HCT116 (cell line): Measurements from ENCODE around the gene ATXN1. TPM values are rescaled to one million over a fixed set of nuclear protein-coding genes. Genes with fewer than 3 reads are reported as not detected.

Experiments used
- ATAC-seq: fragments of 200-7000 bp; cut with Tn5 transposase; 2 replicates; pipeline ENCODE4 v1.9.1; 2020; ENCODE audit warnings: mild to moderate bottlenecking, moderate library complexity
- BruUV-seq: library from RNA; stranded (reverse); fragments of 400-500 nt; replicated peaks from 2 replicates; lab custom pipeline; 2021; lab: Mats Ljungman, UMichigan
- CTCF ChIA-PET: fragments of 300-600 bp; sonication (Branson Sonifier 250); formaldehyde crosslinking; loops from one replicate; lab custom pipeline; 2021; ENCODE audit warnings: antibody characterized with exemption; lab: Charles Lee
- POLR2A ChIA-PET: fragments of 300-600, 350-600 bp; sonication (Branson Sonifier 250); formaldehyde crosslinking; loops from one replicate; lab custom pipeline; 2021; ENCODE audit warnings: antibody characterized with exemption; lab: Charles Lee
- RAD21 ChIA-PET, 2 experiments: fragments of 300-600 bp; sonication (Branson Sonifier 250); formaldehyde crosslinking; loops; one replicate each; lab custom pipeline; 2023; ENCODE audit warnings: low total read pairs in 2 of 2; ENCODE audit not compliant: uncharacterized antibody in 2 of 2, unreplicated experiment in 2 of 2, low non-redundant PET in 1 of 2; lab: Charles Lee
- DNase-seq: peaks from one replicate; pipeline ENCODE4 v3.0.0-alpha.2; 2010; ENCODE audit warnings: low read depth, low spot score
- H2AFZ ChIP-seq: fragments of 200-600 bp; shearing (Covaris generic), sonication (generic); 2 replicates; pipeline ENCODE4 v1.6.1; 2017; ENCODE audit warnings: low read depth, mixed run types, mixed read lengths, antibody characterized with exemption, low read length; ENCODE audit not compliant: poor library complexity, severe bottlenecking
- H3K27ac ChIP-seq: 2 replicates; pipeline ENCODE4 v1.5.1; 2012; ENCODE audit warnings: low read depth, low read length
- H3K27me3 ChIP-seq: fragments of 200-600 bp; sonication (generic); 2 replicates; pipeline ENCODE4 v1.6.1; 2016; ENCODE audit warnings: mixed run types, low read length, mixed read lengths; ENCODE audit not compliant: insufficient read depth
- H3K36me3 ChIP-seq, 2 experiments: fragments of 200-500 bp in 1 of 2; fragments of 200-600 bp in 1 of 2; sonication (Bioruptor generic) in 1 of 2; sonication (generic) in 1 of 2; 2 replicates each; pipeline versions ENCODE4 v1.5.1 to v1.6.1; 2014 to 2016; ENCODE audit warnings: low read length in 2 of 2, inconsistent platforms in 1 of 2, mixed read lengths in 1 of 2, mixed run types in 1 of 2; ENCODE audit not compliant: insufficient read depth in 2 of 2, control insufficient read depth in 1 of 2
- H3K4me1 ChIP-seq, 2 experiments: fragments of 200-600 bp in 1 of 2; sonication (generic) in 1 of 2; 2 replicates each; pipeline versions ENCODE4 v1.5.1 to v1.6.1; 2012 to 2017; ENCODE audit warnings: low read length in 2 of 2, inconsistent platforms in 1 of 2, mild to moderate bottlenecking in 1 of 2, mixed read lengths in 1 of 2, mixed run types in 1 of 2, moderate library complexity in 1 of 2; ENCODE audit not compliant: insufficient read depth in 2 of 2, control insufficient read depth in 1 of 2
- H3K4me2 ChIP-seq: fragments of 200-600 bp; sonication (generic); 2 replicates; pipeline ENCODE4 v1.6.1; 2017; ENCODE audit warnings: mixed run types, low read length, mixed read lengths
- H3K4me3 ChIP-seq, 2 experiments: fragments of 200-600 bp in 1 of 2; sonication (generic) in 1 of 2; replicated peaks in 1 of 2; 2 replicates each; pipeline ENCODE4 v1.5.1; 2011 to 2016; ENCODE audit warnings: low read length in 2 of 2, control low read depth in 1 of 2, low read depth in 1 of 2, mild to moderate bottlenecking in 1 of 2, mixed read lengths in 1 of 2, mixed run types in 1 of 2
- H3K79me2 ChIP-seq: fragments of 200-600 bp; sonication (generic); 2 replicates; pipeline ENCODE4 v1.6.1; 2017; ENCODE audit warnings: mild to moderate bottlenecking, mixed run types, low read length, moderate library complexity, mixed read lengths; ENCODE audit not compliant: insufficient read depth
- H3K9ac ChIP-seq: fragments of 200-600 bp; sonication (generic); 2 replicates; pipeline ENCODE4 v1.6.1; 2016; ENCODE audit warnings: low read length, mixed read lengths
- H3K9me2 ChIP-seq: fragments of 200-600 bp; sonication (generic), shearing (Covaris generic); 2 replicates; pipeline ENCODE4 v1.6.1; 2017; ENCODE audit warnings: mixed run types, mild to moderate bottlenecking, moderate library complexity; ENCODE audit not compliant: insufficient read depth
- H3K9me3 ChIP-seq, 2 experiments: fragments of 200-500 bp in 1 of 2; fragments of 200-600 bp in 1 of 2; sonication (Bioruptor generic) in 1 of 2; sonication (generic) in 1 of 2; 2 replicates each; pipeline ENCODE4 v1.6.1; 2014 to 2017; ENCODE audit warnings: low read length in 2 of 2, mixed read lengths in 2 of 2, inconsistent platforms in 1 of 2, low read depth in 1 of 2, mild to moderate bottlenecking in 1 of 2, mixed run types in 1 of 2, moderate library complexity in 1 of 2; ENCODE audit not compliant: control insufficient read depth in 1 of 2, insufficient read depth in 1 of 2
- H4K20me1 ChIP-seq: fragments of 200-600 bp; sonication (generic), shearing (Covaris generic); 2 replicates; pipeline ENCODE4 v1.6.1; 2017; ENCODE audit warnings: mixed run types, mild to moderate bottlenecking, moderate library complexity; ENCODE audit not compliant: insufficient read depth
- CBX3 ChIP-seq: IDR thresholded peaks from 2 replicates; pipeline ENCODE4 v1.6.1; 2012; ENCODE audit warnings: low read depth
- CEBPB ChIP-seq: IDR thresholded peaks from 2 replicates; pipeline ENCODE4 v1.6.1; 2012; ENCODE audit warnings: low read depth
- ELF1 ChIP-seq: IDR thresholded peaks from 2 replicates; pipeline ENCODE4 v1.6.1; 2012; ENCODE audit warnings: low read depth, borderline replicate concordance
- JUND ChIP-seq: IDR thresholded peaks from 2 replicates; pipeline ENCODE4 v1.6.1; 2012
- SIN3A ChIP-seq: IDR thresholded peaks from 2 replicates; pipeline ENCODE4 v1.6.1; 2012; ENCODE audit warnings: low read depth
- SP1 ChIP-seq: IDR thresholded peaks from 2 replicates; pipeline ENCODE4 v1.6.1; 2012; ENCODE audit warnings: low read depth
- YY1 ChIP-seq: IDR thresholded peaks from 2 replicates; pipeline ENCODE4 v1.6.1; 2011; ENCODE audit warnings: low read length, low read depth, moderate library complexity, mild to moderate bottlenecking; ENCODE audit not compliant: insufficient replicate concordance; ENCODE audit errors: extremely low read depth
- ZFX ChIP-seq: fragments of 450-650 bp; IDR thresholded peaks from 2 replicates; pipeline ENCODE4 v1.6.1; 2017
- intact Hi-C: fragments of 100-400 bp; cut with micrococcal nuclease; formaldehyde crosslinking; loops from 2 replicates; pipeline ENCODE4 v1.10.0; 2022
- total RNA-seq: library from RNA; stranded (reverse); gene quantifications from one replicate; pipeline ENCODE4 v1.2.1, GENCODE V29; 2021; ENCODE audit not compliant: unreplicated experiment
- TF ChIP-seq, protein P1 (sequence below): IDR thresholded peaks from 2 replicates; pipeline ENCODE4 v1.6.1; 2011; ENCODE audit warnings: mild to moderate bottlenecking, low read length, moderate library complexity; ENCODE audit not compliant: insufficient replicate concordance; ENCODE audit errors: extremely low read depth
- TF ChIP-seq, protein P2 (sequence below), 3 experiments: fragments of 200-600 bp in 1 of 3; sonication (generic) in 1 of 3; IDR thresholded peaks in 2 of 3; conservative IDR thresholded peaks in 1 of 3; 2 replicates each; pipeline ENCODE4 v1.5.1; 2012 to 2017; ENCODE audit warnings: low read depth in 2 of 3, low read length in 2 of 3, antibody characterized with exemption in 1 of 3, borderline replicate concordance in 1 of 3, control low read depth in 1 of 3, mild to moderate bottlenecking in 1 of 3, mixed read lengths in 1 of 3, mixed run types in 1 of 3, moderate library complexity in 1 of 3; ENCODE audit not compliant: insufficient read depth in 1 of 3

The ATXN1 gene
- total RNA-seq, 1 experiment from 2014 or later: 21.0 TPM

DNA sequence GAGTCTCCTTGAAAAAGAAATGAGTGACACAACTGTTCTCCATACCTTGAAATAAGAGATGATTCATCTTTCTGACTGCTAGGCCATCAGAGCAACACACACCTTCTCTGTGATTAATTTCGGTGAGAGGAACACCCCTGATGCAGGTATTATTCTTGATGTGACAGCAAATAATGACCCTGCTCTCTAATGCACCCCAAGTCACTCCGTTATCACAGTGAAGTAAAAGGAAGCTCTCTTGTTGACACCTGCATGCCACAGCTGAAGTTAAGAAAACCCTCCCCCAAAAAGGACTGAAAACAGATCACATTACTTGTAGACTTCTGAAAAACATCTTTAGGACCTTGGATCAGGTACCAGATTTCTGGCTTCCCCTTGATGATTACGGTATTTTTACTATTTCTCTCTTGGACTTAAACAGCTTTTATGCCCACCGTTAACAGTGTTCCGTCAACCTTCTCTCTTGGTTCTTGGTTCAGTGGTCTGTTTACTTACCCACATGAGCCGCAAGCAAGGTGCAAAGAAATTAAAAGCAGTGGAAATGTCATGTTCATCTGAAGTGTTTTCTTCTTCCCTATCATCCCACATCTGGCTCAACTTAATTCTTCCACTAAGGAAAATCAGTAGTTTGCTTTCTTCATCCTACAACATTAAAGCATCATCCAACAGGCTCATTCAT lies 273.1 kb downstream of the ATXN1 start:
- H3K36me3 ChIP-seq: no peaks in the 10 kb centered on the region
- H3K79me2 ChIP-seq: no peaks in the 10 kb centered on the region
- H3K4me3 ChIP-seq: no peak overlapping the region
- no peaks in the 10 kb centered on the region for H4K20me1 ChIP-seq
- BruUV-seq: no TSS peak
- H3K9me3 ChIP-seq: no peaks in the 10 kb centered on the region
- H2AFZ ChIP-seq: no peak overlapping the region
- POLR2A ChIA-PET: no interaction called here
- H3K4me2 ChIP-seq: no peak overlapping the region
- no peak overlapping the region for H3K9ac ChIP-seq
- CTCF ChIA-PET: interaction anchor here (1.0 kb wide), 1 partner anchor 26 kb away, joined by 3 read pairs; no protein-coding TSS in a partner anchor
- no peaks in the 10 kb centered on the region for H3K27me3 ChIP-seq
- H3K4me1 ChIP-seq: no peaks in the 10 kb centered on the region
- no peak for DNase-seq
- H3K27ac ChIP-seq: no peak overlapping the region
- H3K9me2 ChIP-seq: no peaks in the 10 kb centered on the region
- RAD21 ChIA-PET: no interaction called here
- TF ChIP-seq ZFX (no peak), CBX3 (no peak), SIN3A (no peak), ELF1 (no peak), SP1 (no peak), YY1 (no peak), JUND (no peak), CEBPB (no peak)
- TF ChIP-seq, protein P1, sequence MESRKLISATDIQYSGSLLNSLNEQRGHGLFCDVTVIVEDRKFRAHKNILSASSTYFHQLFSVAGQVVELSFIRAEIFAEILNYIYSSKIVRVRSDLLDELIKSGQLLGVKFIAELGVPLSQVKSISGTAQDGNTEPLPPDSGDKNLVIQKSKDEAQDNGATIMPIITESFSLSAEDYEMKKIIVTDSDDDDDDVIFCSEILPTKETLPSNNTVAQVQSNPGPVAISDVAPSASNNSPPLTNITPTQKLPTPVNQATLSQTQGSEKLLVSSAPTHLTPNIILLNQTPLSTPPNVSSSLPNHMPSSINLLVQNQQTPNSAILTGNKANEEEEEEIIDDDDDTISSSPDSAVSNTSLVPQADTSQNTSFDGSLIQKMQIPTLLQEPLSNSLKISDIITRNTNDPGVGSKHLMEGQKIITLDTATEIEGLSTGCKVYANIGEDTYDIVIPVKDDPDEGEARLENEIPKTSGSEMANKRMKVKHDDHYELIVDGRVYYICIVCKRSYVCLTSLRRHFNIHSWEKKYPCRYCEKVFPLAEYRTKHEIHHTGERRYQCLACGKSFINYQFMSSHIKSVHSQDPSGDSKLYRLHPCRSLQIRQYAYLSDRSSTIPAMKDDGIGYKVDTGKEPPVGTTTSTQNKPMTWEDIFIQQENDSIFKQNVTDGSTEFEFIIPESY: no peak
- TF ChIP-seq, protein P2, sequence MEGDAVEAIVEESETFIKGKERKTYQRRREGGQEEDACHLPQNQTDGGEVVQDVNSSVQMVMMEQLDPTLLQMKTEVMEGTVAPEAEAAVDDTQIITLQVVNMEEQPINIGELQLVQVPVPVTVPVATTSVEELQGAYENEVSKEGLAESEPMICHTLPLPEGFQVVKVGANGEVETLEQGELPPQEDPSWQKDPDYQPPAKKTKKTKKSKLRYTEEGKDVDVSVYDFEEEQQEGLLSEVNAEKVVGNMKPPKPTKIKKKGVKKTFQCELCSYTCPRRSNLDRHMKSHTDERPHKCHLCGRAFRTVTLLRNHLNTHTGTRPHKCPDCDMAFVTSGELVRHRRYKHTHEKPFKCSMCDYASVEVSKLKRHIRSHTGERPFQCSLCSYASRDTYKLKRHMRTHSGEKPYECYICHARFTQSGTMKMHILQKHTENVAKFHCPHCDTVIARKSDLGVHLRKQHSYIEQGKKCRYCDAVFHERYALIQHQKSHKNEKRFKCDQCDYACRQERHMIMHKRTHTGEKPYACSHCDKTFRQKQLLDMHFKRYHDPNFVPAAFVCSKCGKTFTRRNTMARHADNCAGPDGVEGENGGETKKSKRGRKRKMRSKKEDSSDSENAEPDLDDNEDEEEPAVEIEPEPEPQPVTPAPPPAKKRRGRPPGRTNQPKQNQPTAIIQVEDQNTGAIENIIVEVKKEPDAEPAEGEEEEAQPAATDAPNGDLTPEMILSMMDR (IDR thresholded peaks at IDR 0.05 in 2 of 3, conservative IDR thresholded peaks at IDR 0.05 in 1 of 3; ENCODE audit: borderline replicate concordance in 1 of 3, insufficient read depth in 1 of 3, low read depth in 2 of 3, low read length in 2 of 3): no peak
- TF ChIP-seq, all 23 proteins: peak for 0
- ATAC-seq: no peak
- intact Hi-C loops: no loop called here
